ENCODE measurements around the gene ATP5F1B.

DNA sequence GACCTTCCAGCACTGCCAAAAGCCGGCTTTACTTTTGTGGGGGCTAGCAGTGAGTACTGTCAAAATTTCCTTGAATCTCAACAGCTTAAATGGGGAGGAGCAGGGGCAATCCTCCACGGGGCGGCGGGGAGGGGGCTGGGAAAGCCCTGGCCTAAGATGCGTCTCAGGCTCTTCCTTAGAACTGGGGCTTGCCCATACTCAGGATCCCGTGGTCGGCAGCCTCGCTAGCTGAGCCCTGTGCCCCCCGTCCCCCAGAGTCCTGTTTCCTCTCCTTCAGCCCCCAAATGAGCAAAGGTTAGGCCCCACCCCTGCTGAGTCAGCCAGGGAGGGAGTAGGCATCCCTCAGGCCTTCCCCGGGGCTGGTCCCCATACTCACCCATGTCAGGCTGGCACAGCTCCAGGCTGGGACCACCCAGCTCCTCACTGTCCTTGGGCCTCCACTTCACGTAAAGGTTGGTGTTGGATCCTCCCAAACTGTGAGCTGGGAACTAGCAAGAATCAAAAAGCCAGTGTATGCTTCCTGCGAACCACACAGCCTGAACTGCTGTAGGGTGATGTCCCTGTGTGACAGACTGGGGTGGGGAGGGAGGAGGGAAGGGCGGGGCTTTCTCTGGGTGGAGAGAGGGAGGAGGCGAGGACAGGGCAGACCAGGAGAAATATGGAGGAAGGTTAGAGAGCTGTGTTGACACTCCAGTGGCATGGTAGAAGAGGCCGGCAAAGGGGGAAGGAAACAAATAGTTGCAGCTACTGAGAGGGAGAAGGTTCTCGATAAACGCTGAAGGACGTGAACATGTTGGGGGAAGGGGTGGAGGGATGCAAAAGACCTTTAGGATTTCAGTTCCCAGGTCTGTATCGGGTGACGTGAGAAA lies 9.7 kb downstream of the ATP5F1B start:
- TF ChIP-seq EZH2 (IDR thresholded peaks at IDR 0.05; ENCODE audit: borderline replicate concordance, insufficient read depth, low read length, poor library complexity, severe bottlenecking) (no peak), POLR2AphosphoS5 (IDR thresholded peaks at IDR 0.05) (no peak)
- TF ChIP-seq, protein P1, sequence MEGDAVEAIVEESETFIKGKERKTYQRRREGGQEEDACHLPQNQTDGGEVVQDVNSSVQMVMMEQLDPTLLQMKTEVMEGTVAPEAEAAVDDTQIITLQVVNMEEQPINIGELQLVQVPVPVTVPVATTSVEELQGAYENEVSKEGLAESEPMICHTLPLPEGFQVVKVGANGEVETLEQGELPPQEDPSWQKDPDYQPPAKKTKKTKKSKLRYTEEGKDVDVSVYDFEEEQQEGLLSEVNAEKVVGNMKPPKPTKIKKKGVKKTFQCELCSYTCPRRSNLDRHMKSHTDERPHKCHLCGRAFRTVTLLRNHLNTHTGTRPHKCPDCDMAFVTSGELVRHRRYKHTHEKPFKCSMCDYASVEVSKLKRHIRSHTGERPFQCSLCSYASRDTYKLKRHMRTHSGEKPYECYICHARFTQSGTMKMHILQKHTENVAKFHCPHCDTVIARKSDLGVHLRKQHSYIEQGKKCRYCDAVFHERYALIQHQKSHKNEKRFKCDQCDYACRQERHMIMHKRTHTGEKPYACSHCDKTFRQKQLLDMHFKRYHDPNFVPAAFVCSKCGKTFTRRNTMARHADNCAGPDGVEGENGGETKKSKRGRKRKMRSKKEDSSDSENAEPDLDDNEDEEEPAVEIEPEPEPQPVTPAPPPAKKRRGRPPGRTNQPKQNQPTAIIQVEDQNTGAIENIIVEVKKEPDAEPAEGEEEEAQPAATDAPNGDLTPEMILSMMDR (IDR thresholded peaks at IDR 0.05; ENCODE audit: poor library complexity, severe bottlenecking), result no peak
